ENCODE data around the gene WDFY1. TPM values are rescaled to one million over a fixed set of nuclear protein-coding genes. Genes with fewer than 3 reads are reported as not detected.

The WDFY1 gene, protein sequence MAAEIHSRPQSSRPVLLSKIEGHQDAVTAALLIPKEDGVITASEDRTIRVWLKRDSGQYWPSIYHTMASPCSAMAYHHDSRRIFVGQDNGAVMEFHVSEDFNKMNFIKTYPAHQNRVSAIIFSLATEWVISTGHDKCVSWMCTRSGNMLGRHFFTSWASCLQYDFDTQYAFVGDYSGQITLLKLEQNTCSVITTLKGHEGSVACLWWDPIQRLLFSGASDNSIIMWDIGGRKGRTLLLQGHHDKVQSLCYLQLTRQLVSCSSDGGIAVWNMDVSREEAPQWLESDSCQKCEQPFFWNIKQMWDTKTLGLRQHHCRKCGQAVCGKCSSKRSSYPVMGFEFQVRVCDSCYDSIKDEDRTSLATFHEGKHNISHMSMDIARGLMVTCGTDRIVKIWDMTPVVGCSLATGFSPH
- total RNA-seq: 41.7 TPM
- long read RNA-seq, full-length matches to known transcripts: 40 of 57 reads
- long read RNA-seq, partial matches to known transcripts: 2 of 57 reads
- long read RNA-seq, other reads (novel, unspliced or antisense): 15 of 57 reads

DNA sequence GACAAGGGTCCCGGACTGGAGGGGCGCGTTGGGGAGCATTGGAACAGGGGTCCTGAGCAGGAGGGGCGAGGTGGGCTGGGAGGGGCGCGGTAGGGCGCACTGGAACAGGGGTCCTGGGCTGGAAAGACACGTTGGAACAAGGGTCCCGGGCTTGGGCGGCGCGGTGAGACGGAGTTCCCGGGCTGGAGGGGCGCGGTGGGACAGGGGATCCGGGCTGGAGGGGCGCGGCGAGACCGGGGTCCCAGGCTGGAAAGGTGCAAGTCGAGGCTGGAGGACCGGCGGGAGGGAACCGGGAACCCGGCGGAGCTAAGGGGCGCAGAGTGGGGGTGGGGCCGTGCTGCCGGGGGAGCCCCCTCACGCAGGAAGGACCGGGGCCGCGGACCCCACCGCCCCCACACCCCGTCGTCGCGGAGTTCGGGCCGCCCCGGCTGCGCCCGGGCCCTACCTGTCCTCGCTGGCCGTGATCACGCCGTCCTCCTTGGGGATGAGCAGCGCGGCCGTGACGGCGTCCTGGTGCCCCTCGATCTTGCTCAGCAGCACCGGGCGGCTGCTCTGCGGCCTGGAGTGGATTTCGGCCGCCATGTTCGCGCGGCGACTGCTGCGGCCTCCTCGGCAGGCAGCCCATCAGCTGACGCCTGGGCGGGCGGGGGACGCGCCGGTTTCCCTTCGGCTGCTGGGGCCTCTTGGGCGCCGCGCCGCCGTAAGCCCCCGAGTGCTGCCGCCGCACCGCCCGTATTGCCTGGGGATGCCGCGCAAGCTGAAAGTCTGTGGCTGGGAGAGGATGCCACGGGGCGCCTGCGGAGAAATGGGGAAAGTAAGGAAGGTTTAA, at the start of gene WDFY1:
Gene WDFY1, minus strand, starts transcription at position 633 of the 829 bp plus-strand sequence. Its CDS starts 51 bp downstream, at position 582.
- peak; percentile 93 for DNase-seq (ENCODE audit: low spot score)

DNA sequence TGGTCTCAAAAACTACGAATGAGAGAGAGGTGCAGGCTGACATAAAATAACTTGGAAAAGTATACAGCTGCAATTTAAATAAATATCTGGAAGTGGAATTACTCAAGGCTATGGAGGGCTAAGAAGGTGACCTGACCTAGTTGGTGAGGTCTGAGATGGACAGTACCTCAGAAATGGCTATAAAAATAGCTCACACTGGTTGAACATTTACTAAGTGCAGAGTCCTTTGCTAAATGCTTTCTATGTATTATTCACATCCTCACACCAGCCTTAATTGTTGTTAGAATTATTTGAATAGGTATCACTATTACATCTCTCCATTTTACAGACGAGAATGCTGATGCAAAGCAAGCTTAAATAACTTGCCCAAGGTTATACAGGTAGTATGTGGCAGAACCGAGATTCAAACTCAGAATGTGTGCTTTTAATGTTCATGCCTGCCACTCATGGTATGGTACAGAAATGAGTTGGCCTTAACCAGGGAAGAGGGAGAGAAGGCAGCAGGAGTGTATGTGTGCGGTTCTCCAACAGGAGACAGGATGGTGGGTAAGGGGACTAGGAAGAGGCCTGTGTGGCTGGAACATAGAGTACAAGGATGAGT, 49.5 kb upstream of the WDFY1 start:
- DNase-seq (ENCODE audit: low spot score): no peak

DNA sequence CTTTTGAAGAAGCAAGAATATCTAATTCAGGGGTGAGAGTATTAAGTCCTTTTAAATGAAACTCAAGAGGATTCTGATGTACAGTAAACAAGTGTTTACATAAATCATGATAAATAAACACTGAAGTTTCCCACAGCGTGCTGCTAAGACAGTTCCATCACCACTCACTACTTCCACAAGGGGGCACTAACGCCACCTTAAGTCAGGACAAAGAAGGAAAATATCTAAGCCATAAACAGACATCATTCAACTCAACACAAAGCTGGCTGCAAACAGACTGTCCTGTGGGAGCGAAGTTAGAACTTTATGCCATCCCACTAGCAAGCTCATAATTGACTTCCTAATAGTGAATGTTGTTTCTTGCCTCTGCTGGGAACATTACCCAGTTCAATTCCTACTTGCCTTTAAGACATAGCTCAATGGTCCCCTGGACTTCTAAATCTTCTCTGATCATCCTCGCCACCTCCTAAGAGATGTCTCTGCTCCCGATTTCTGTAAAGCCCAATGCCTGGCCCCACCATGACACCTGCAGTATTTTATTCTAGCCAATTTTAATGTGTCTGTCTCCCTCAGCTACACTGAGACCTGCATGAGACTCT, 48.6 kb upstream of the WDFY1 start:
- DNase-seq (ENCODE audit: low spot score): no peak

- DNase-seq (ENCODE audit: low spot score): no peak
Measured at GRCh38 chr2:223991611-223992010, 46.5 kb upstream of the WDFY1 start.

- DNase-seq (ENCODE audit: low spot score): no peak
Measured at GRCh38 chr2:223989856-223990232, 44.7 kb upstream of the WDFY1 start.

GRCh38 chr2:223989206-223989855, 44.2 kb upstream of the WDFY1 start:
- DNase-seq (ENCODE audit: low spot score): no peak

- no peak for DNase-seq (ENCODE audit: low spot score)
Measured at GRCh38 chr2:223981241-223981640, 36.1 kb upstream of the WDFY1 start.

DNA sequence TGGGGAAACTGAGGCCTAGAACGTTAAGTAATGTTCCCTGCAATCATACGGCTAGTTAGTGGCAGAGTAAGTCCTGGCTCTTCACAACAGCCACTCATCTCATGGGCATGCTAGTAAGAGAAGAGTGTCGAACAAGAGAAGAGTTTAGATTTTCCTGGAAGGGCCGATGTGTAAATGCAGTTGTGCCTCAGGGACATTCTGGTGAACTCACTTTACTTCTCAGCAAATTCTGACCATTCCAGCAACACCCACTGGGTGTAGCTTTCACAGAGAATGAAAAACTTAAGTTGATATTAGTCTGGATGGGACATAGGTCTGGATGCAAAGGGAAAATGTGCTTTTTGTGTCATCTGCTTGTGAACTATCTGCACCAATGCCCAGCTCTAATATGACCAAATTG, 35.7 kb upstream of the WDFY1 start:
- no peak for DNase-seq (ENCODE audit: low spot score)

DNA sequence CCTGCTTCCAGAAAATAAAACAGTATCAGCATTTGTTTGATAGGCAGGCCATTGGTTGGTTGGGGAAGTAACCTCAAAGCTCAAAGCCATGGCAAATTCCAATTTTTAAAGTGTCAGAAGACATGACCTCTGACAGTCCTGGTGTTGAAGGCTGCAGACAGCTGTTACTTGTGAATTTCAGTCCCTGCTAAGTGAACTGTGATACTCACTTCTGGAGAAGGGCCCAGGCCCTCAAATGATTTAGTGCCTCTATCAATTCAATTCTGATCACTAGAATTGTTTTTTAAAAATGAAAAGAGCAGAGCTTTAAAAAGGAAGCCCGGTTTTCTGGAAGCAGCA, 35.2 kb upstream of the WDFY1 start:
- no peak for DNase-seq (ENCODE audit: low spot score)

- DNase-seq (ENCODE audit: low spot score): no peak
Measured at GRCh38 chr2:223979730-223980396, 34.7 kb upstream of the WDFY1 start.

DNA sequence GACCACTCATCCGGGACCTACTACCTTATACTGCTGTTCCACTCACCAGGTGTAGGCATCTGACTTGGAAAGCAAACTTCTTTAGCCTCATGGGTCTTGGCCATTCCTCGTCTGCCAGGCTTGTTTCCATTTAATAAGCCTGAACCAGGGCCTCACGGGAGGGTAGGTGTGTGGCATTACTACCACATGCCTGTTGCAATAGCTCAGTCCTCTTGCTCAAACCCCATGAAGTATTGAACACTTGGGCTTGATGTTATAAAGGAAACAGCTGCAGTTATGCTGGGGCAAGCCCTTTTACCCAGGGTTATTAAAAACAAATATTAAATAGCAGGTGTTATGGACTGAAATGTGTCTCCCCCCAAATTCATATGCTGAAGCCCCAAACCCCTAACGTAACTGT, 33.3 kb upstream of the WDFY1 start:
- DNase-seq (ENCODE audit: low spot score): no peak

DNA sequence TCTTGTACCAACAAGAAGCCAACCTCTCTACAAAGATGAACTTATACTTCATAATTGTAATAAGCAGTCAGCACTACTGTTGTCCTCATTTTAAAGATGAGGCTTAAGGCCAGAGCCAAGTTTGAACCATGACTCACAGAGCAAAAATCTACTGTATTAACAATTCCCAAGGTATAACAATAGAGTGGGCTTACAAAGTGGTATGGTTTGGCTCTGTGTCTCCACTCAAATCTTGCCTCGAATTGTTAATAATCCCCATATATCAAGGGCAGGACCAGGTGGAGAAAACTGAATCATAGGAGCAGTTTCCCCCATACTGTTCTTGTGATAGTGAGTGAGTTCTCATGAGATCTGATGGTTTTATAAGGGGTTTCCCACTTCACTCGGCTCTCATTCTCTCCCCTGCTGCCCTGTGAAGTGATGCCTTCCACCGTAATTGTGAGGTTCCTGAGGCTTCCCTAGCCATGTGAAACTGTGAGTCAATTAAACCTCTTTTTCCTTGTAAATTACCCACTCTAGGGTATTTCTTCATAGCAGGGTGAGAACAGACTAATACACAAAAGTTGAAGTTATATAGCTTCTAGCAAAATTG, 31.6 kb upstream of the WDFY1 start:
- DNase-seq (ENCODE audit: low spot score): no peak

GRCh38 chr2:223973606-223974005, 28.5 kb upstream of the WDFY1 start:
- DNase-seq (ENCODE audit: low spot score): no peak

DNA sequence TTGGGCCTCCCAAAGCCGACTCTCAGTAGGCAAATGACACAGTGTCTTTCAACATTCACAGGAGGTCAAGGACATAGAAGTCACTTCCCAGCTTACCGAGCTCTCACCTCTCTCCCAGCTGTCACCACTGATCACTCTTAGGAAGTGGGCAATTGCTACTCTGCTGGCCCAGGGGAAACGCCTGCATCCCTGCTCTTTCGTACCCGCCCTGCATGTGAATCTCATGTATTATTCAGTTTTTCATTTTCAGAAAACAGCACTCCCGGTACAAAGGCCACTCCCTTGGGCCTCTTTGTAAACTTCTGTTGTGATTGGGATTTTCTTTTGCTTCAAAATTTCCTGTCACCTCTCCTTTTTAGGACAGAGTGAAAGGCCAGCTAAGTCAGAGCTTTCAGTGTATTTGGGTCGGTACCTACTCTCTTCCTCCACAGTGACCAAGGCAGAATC, 27.5 kb upstream of the WDFY1 start:
- DNase-seq (ENCODE audit: low spot score): no peak

DNA sequence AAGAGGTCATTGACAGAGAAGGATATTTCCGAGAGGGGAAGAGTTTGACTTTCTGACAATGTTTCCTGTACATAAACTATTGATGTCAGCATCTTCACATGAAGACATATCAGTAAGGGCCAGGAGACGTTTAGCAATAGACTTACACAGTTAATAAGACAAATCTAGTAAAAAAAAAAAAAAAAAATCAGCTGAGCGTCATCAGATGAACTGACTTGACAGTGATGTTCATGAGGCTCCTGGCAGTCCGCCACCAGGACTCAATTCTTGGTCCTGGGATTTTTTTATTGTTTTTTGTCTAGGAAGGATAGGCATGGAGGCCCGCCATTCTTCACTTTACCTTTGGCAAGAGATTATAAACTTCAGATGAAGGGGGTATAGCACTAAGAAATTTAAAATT, 26.6 kb upstream of the WDFY1 start:
- no peak for DNase-seq (ENCODE audit: low spot score)

GRCh38 chr2:223970343-223971128, 25.4 kb upstream of the WDFY1 start:
- no peak for DNase-seq (ENCODE audit: low spot score)

- no peak for DNase-seq (ENCODE audit: low spot score)
Measured at GRCh38 chr2:223969856-223970255, 24.7 kb upstream of the WDFY1 start.

GRCh38 chr2:223969315-223969714, 24.2 kb upstream of the WDFY1 start:
- no peak for DNase-seq (ENCODE audit: low spot score)

- DNase-seq (ENCODE audit: low spot score): no peak
Measured at GRCh38 chr2:223967981-223968380, 22.8 kb upstream of the WDFY1 start.

Data from mesenteric fat pad (tissue), 1 donor.